ENCODE results near the gene TAPBPL.

DNA sequence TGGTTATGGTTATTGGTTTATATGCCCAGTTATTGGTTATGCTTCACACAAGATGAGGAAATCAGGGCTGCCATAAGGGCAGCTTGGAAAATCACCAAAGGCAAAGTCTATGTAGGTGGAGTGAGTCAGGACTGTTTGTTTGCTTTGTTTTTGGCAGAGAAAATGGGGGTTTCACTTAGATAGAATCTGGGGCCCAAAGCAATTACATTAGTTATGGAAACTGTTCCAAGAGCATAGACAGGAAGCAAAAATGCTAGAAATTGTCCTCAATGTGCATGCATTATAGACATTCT lies 16.4 kb downstream of the TAPBPL start:
- TF ChIP-seq, protein P1, sequence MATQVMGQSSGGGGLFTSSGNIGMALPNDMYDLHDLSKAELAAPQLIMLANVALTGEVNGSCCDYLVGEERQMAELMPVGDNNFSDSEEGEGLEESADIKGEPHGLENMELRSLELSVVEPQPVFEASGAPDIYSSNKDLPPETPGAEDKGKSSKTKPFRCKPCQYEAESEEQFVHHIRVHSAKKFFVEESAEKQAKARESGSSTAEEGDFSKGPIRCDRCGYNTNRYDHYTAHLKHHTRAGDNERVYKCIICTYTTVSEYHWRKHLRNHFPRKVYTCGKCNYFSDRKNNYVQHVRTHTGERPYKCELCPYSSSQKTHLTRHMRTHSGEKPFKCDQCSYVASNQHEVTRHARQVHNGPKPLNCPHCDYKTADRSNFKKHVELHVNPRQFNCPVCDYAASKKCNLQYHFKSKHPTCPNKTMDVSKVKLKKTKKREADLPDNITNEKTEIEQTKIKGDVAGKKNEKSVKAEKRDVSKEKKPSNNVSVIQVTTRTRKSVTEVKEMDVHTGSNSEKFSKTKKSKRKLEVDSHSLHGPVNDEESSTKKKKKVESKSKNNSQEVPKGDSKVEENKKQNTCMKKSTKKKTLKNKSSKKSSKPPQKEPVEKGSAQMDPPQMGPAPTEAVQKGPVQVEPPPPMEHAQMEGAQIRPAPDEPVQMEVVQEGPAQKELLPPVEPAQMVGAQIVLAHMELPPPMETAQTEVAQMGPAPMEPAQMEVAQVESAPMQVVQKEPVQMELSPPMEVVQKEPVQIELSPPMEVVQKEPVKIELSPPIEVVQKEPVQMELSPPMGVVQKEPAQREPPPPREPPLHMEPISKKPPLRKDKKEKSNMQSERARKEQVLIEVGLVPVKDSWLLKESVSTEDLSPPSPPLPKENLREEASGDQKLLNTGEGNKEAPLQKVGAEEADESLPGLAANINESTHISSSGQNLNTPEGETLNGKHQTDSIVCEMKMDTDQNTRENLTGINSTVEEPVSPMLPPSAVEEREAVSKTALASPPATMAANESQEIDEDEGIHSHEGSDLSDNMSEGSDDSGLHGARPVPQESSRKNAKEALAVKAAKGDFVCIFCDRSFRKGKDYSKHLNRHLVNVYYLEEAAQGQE (IDR thresholded peaks at IDR 0.05; ENCODE audit: insufficient read depth in 1 of 2, low read depth in 2 of 2, low read length in 2 of 2), result no peak
- TF ChIP-seq TAF1 (IDR thresholded peaks at IDR 0.05; ENCODE audit: borderline replicate concordance, insufficient read depth, low read length) (no peak), POLR2AphosphoS5 (IDR thresholded peaks at IDR 0.05; ENCODE audit: low read depth, low read length) (no peak), SIN3A (IDR thresholded peaks at IDR 0.05; ENCODE audit: borderline replicate concordance, insufficient read depth, low read length) (no peak)
